Brain microvascular endothelial cell (primary cell): ENCODE results near the gene LRRC25.
"Not testable (repeated sequence)": the region's sequence is repeated elsewhere in the genome, so short reads cannot be mapped to it uniquely, and the experiment has no call there.

Experiments
- DNase-seq: peaks from one replicate; pipeline ENCODE4 v3.0.0-alpha.2; 2020
- H3K27ac ChIP-seq: fragments of 250-450 bp; sonication (Bioruptor Pico); 2 replicates; pipeline ENCODE4 v1.5.1; 2020; ENCODE audit warnings: mild to moderate bottlenecking, moderate library complexity
- H3K27me3 ChIP-seq: fragments of 250-450 bp; sonication (Bioruptor Pico); replicated peaks from 2 replicates; pipeline ENCODE4 v1.5.1; 2020; ENCODE audit warnings: mild to moderate bottlenecking
- H3K36me3 ChIP-seq: fragments of 250-450 bp; sonication (Bioruptor Pico); replicated peaks from 2 replicates; pipeline ENCODE4 v1.5.1; 2020; ENCODE audit warnings: mild to moderate bottlenecking
- H3K4me3 ChIP-seq: 2 replicates; pipeline ENCODE4 v1.5.1; 2011; ENCODE audit warnings: low read depth, mild to moderate bottlenecking, control low read depth, low read length, moderate library complexity
- CTCF ChIP-seq: IDR thresholded peaks from 2 replicates; pipeline ENCODE4 v1.5.1; 2011; ENCODE audit warnings: low read depth, mild to moderate bottlenecking, moderate library complexity, low read length, control low read depth, inconsistent platforms; ENCODE audit errors: missing control alignments
- in situ Hi-C: cut with HindIII; loops from 2 replicates; pipeline ENCODE4 v1.10.0; 2017; ENCODE audit warnings: low sequenced_read_pairs, low pct_ligation_motif_present

Gene LRRC25

DNA sequence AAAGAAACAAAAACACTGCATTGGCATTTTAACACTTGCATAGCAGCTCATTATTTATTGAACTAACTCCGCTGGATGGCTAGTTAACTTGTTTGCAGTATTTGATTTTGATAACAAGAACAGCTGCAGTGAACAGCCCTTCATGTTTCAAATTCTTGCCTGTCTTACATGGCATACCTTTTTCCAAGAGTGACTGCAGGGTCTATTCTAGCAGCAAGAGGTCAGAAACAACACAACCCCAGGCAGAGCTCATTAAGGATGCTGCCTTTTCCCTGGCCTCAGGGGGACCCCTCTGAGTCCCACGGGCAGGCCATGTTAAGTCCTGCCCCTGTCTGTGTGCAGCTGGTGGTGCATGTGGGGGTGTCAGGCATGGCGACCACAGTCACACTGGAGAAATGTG, 40.4 kb downstream of the LRRC25 start:
- in situ Hi-C loops = no loop called here
- Histone ChIP-seq H3K36me3 (peaks cover 12% of the 10 kb centered on the region), H3K27me3 (no peaks in the 10 kb centered on the region), H3K27ac (no peak overlapping the region), H3K4me3 (no peak overlapping the region)
- no peak for TF ChIP-seq CTCF
- DNase-seq = no peak

- H3K4me3 ChIP-seq, H3K27ac ChIP-seq, H3K27me3 ChIP-seq, DNase-seq, in situ Hi-C loops: not testable (repeated sequence)
- peaks cover 16% of the 10 kb centered on the region for H3K36me3 ChIP-seq
Measured at GRCh38 chr19:18354743-18355142, 42.7 kb downstream of the LRRC25 start.

- in situ Hi-C loops = no loop called here
- no peak for DNase-seq
- no peak overlapping the region for H3K4me3 ChIP-seq
- peaks cover 12% of the 10 kb centered on the region for H3K36me3 ChIP-seq
- no peak for TF ChIP-seq CTCF
- H3K27ac ChIP-seq = no peak overlapping the region
- no peaks in the 10 kb centered on the region for H3K27me3 ChIP-seq
Measured at GRCh38 chr19:18353378-18354005, 43.9 kb downstream of the LRRC25 start.

- Histone ChIP-seq H3K4me3 (no peak overlapping the region), H3K27ac (no peak overlapping the region), H3K27me3 (no peaks in the 10 kb centered on the region), H3K36me3 (peaks cover 4% of the 10 kb centered on the region)
- no peak for TF ChIP-seq CTCF
- DNase-seq = no peak
- in situ Hi-C loops = no loop called here
Measured at GRCh38 chr19:18351544-18351943, 45.9 kb downstream of the LRRC25 start.

DNA sequence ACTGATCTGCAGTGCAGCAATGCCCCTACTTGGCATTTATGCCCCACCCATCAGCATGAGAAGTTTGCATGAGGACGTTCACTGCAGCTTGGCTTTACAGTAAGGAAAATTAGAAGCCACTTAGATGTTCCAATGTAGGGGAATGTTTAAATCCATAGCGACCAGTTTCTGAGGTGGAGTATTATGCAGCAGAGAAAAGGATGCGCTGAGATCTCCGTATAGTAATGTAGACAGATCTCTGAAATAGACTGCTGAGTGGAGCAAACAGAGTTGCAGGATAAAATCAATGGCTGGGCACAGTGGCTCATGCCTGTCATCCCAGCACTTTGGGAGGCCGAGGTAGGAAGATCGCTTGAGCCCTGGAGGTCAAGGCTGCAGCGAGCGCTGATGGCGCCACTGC, 46.9 kb downstream of the LRRC25 start:
- peaks cover 4% of the 10 kb centered on the region for H3K36me3 ChIP-seq
- no peak for TF ChIP-seq CTCF
- DNase-seq = no peak
- H3K27ac ChIP-seq = no peak overlapping the region
- H3K27me3 ChIP-seq = no peaks in the 10 kb centered on the region
- in situ Hi-C loops = no loop called here
- H3K4me3 ChIP-seq = no peak overlapping the region

- Histone ChIP-seq H3K27ac (no peak overlapping the region), H3K4me3 (no peak overlapping the region), H3K27me3 (no peaks in the 10 kb centered on the region), H3K36me3 (peaks cover 4% of the 10 kb centered on the region)
- in situ Hi-C loops = no loop called here
- peak; percentile 46 for DNase-seq
- peak; percentile 93 for TF ChIP-seq CTCF
Measured at GRCh38 chr19:18349524-18350128, 47.8 kb downstream of the LRRC25 start.

GRCh38 chr19:18348818-18349339, 48.5 kb downstream of the LRRC25 start:
- H3K36me3 ChIP-seq, H3K27me3 ChIP-seq, H3K27ac ChIP-seq, H3K4me3 ChIP-seq, DNase-seq, in situ Hi-C loops: not testable (repeated sequence)
